NCI-H748 treated with DMSO at 0.1 percent for 48 hours (cell line): ENCODE results near the gene RPS4Y1.

Source experiments
- DNase-seq: peaks from one replicate; lab custom pipeline; 2025; lab: John Stamatoyannopoulos, UW

The RPS4Y1 gene

DNA sequence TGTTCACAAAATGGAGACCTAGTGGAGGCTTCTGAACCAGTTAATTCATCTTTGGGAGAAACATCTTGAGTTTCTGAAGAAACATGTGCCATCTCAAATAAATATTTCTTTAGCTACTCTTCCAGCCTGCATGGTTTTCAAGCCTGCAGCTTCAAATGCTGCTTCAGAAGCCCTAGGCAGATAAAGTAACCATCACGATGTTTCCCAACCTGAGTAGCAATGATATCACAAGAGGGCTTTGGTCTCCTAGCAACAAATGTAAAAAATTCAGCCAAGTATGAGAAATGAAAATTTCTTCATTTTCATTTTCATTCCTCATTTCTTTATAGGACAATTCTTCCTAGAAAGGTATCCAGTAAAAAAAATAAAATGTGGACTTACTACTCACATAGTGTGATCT, 42.2 kb downstream of the RPS4Y1 start:
- no peak for DNase-seq

DNA sequence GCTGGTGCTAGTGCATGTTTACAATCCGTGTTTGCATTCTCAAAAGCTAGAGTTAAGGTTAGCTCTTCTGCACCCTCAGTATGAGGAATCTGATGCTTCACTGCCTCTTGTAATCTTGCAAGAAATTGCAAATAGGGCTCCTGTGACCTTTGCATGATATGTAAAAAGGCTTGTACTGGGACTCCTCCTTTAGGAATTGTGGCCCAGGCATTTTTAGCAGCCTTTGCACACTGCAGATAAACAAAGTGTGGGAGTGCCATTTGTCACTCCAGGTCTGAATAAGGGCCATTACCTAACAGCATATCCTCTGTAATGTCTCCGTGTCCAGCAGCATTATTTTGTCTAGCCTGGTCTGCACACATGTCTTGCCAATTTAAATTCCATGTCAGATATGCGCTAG, 44.5 kb downstream of the RPS4Y1 start:
- DNase-seq, result no peak

DNA sequence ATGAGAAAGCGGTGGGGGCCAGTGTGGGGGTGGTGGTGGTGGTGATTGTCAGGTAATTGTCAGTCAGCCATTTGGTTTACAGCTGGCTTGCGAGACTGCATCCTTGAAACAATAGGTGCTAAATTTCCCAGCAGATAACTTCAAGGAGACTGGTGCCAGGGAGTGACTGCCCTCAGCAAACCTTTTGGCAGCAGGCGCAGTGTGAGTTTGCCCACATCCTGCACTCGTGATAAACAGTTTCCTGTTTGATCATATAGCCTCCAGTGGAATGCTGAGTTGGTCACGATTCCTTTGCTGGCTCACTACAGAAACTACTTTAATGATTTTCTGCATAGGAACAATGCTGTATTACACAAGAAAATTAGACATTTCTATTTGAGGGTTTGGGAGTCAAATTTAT, 46.0 kb downstream of the RPS4Y1 start:
- DNase-seq, result no peak

DNA sequence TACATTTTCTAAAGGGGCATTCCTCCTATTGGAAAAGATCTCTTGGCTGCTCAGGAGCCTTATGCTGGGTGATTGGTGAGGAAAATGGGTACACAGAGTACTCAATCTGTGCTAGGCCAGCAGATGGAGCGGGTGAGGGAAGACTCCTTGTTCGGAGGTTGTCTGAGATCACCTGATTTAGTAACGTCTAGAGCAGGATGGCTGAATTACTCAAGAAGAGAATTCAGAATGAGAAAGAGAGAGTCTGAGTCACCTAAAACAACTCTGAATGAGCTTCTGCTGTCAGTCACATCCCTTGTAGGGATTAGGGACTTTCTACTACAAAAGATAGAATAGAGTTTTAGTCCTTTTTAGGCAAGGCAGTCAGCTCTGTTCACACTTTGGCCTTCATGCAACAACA, 46.6 kb downstream of the RPS4Y1 start:
- DNase-seq, result no peak

DNA sequence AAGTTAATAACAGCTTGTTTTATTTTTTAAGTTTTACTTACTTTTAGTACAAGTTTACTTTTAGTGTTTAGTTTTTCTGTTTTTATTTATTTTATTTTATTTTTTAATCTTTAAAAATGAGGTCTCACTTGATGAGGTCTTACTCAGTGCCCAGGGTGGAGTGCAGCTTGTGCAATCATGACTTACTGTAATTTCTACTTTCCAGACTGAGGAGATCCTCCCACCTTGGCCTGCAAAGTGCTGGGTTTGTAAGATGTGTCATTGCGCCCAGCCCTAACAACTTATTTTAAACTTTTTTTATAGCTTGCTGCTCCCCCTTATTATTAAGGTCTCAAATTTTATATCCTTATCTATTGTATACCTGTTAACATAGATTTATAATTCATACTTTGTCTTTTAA, 52.1 kb downstream of the RPS4Y1 start:
- DNase-seq, result no peak

DNA sequence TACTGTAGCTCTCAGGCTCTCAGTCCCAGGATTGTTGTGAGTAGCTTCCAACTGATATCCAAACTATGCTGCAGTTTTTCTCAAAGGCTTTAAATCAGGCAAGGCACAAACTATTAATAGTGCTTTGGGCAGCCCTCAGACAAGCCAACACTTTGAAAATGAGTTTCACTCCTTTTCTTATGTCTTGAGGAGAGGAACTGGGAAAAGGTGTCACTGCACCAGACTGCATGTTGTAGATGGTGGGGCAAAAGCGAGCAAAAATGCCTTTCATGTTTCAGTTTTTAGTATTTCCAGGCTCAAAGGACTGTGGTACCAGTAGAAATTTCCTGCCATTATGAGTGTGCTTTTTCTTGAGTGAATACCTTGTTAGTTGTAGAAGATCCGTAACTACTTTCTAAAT, 54.6 kb downstream of the RPS4Y1 start:
- no peak for DNase-seq

DNA sequence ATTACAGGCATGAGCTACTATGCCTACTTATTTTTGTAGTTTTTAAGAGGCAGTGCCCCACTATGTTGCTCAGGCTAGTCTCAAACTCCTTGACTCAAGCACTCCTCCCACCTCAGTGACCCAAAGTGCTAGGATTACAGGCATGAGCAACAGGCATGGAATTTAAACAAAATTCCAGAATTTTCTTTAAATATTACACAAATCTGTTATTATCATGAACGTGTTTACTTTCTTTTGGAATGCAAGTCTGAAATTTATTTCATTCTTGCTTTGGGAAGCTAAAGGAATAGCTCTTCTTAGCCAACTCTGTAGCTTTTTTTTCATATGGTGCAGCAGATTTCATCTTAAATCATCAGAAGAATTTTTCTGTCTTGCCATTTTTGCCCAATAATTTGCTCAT, 66.0 kb downstream of the RPS4Y1 start:
- no peak for DNase-seq

DNA sequence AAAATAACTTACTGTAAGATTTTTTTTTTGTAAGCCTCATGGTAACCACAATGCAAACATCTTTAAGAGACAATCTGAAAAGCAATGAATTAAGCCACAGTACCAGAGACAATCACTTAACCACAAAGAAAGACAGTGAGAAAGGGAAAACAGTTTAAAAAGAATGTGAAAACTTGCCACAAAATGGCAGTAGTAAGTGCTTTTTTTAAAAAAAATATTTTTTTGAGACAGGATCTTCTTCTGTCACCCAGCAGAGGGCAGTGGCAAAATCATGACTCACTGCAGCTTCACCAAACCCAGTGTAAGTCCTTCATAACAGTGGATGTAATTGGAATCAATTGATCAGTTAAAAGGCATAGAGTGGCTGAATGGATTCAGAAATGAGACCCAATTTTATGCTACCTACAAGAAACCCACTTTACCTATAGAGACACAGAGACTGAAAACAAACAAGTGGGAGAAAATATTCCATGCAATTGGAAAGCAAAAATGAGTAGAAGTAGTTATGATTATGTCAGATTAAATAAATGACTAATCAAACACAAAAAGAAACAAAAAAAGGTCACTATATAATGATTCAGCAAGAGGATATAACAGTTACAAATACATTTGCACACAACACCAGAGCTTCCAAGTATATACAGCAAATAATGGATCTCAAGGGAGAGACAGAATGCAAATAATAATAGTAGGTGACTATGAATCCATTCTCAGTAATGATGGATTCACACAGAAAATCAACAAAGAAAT, 71.8 kb downstream of the RPS4Y1 start:
- no peak for DNase-seq
